Adrenal gland (tissue), 12 donors: ENCODE measurements around the gene RFX7. TPM values are rescaled to one million over a fixed set of nuclear protein-coding genes. Genes with fewer than 3 reads are reported as not detected.
A peak's percentile ranks its signal among the peaks of the same experiment; 100 is the strongest.

Experiments used
- DNase-seq, 7 donors: peaks; one replicate each; pipeline ENCODE4 v3.0.0-alpha.2; 2019 to 2020
- H3K27ac ChIP-seq, 5 donors: fragments of 200-600 bp; sonication (generic) in 4 of 5; 1 replicate in 3 of 5; 2 replicates in 2 of 5; pipeline versions ENCODE4 v1.5.1 to v1.8.0; 2016 to 2020; ENCODE audit warnings: mild to moderate bottlenecking in 1 of 5
- H3K27me3 ChIP-seq: fragments of 200-600 bp; 2 replicates; pipeline ENCODE4 v1.8.0; 2021
- H3K36me3 ChIP-seq, 2 donors: fragments of 200-600 bp; replicated peaks in 1 of 2; 1 replicate in 1 of 2; 2 replicates in 1 of 2; pipeline versions ENCODE4 v1.5.1 to v1.8.0; 2018 to 2022
- H3K4me1 ChIP-seq, 2 donors: fragments of 200-600 bp; replicated peaks in 1 of 2; 1 replicate in 1 of 2; 2 replicates in 1 of 2; pipeline versions ENCODE4 v1.5.1 to v1.8.0; 2018 to 2021
- H3K4me3 ChIP-seq, 4 donors: fragments of 200-600 bp; sonication (generic) in 3 of 4; one replicate each; pipeline ENCODE4 v1.5.1; 2016 to 2018
- H3K9me3 ChIP-seq, 3 donors: fragments of 200-600 bp; sonication (generic) in 1 of 3; replicated peaks in 1 of 3; 1 replicate in 2 of 3; 2 replicates in 1 of 3; pipeline versions ENCODE4 v1.5.1 to v1.8.0; 2016 to 2021
- POLR2A ChIP-seq, 2 donors: fragments of 450-650 bp; IDR thresholded peaks; one replicate each; pipeline ENCODE4 v1.6.1; 2017; ENCODE audit warnings: antibody characterized with exemption in 2 of 2, mild to moderate bottlenecking in 2 of 2, moderate library complexity in 1 of 2
- WGBS, 4 donors: extraction: QIAGEN DNeasy Blood & Tissue Kit in 2 of 4; methylation state at CpG; one replicate each; pipeline versions ENCODE4 v1.1.5 to v1.1.7; 2013 to 2017; 5-methylcytosine and 5-hydroxymethylcytosine counted together
- intact Hi-C, 2 donors: fragments of 100-400 bp; cut with DNase I; formaldehyde crosslinking; loops; one replicate each; pipeline versions ENCODE4 v1.14.1 to v1.15.0; 2022 to 2023
- polyA plus RNA-seq, 3 donors: library from polyadenylated mRNA; stranded (reverse); fragments of 200-250 nt in 2 of 3; fragments of 350-450 nt in 1 of 3; fragmentation: Illumina TruSeq in 1 of 3; extraction: RNeasy Lipid Tissue Mini Kit (QIAGEN cat#74804) in 1 of 3; gene quantifications; one replicate each; pipeline ENCODE4 v1.2.3, GENCODE V29; 2013 to 2014
- total RNA-seq, 9 donors: library from RNA; depleted of rRNA in 4 of 9; stranded (reverse); fragments of >200 nt in 4 of 9; fragments of 120-200 nt in 1 of 9; fragmentation: NEBNext Ultra II Directional in 1 of 9; extraction: Animal tissue kit (Norgen Biotek cat#: 25700) in 1 of 9; gene quantifications; one replicate each; pipeline versions ENCODE4 v1.1.0 to v1.2.4, GENCODE V29; 2013 to 2023
- TF ChIP-seq, protein P1 (sequence below), 6 experiments: fragments of 450-650 bp in 4 of 6; fragments of 200-600 bp in 2 of 6; sonication (generic) in 1 of 6; IDR thresholded peaks; 1 replicate in 5 of 6; 2 replicates in 1 of 6; pipeline versions ENCODE4 v1.5.1 to v1.8.0; 2016 to 2021; ENCODE audit warnings: antibody characterized with exemption in 6 of 6, mild to moderate bottlenecking in 2 of 6, moderate library complexity in 1 of 6
- donor health status: healthy with polysubstance abuse.
- donor health status: Bipolar disorder and iron deficiency.
- donor health status: DM: yes; HTN: yes; CAD: no.
- donor health status: DM: no; HTN: no; CAD: no.
- donor health status: DM: no; HTN: no; CAD: no.
- donor health status: DM: yes; HTN: yes; CAD: no.

Gene RFX7
- total and polyA plus RNA-seq, 12 donors: 3.3 to 51.6 (median 15.9) TPM

DNA sequence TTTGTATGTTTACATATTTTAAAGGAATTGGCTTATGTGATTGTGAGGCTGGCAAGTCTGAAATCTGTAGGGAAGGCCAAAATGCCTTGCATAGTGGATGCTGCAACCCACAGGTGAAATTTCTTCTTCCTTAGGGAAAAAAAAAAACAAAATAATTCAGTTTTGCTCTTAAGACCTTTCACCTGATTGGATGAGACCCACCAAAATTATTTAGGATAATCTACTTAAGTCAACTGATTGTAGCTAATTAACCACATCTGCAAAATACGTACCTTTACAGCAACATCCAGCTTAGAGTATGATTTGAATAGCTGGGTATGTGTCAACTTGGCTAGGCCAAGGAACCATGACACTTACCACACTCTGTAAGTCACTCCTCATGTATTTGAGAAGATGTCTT lies 6.9 kb upstream of the RFX7 start:
- TF ChIP-seq, protein P1, sequence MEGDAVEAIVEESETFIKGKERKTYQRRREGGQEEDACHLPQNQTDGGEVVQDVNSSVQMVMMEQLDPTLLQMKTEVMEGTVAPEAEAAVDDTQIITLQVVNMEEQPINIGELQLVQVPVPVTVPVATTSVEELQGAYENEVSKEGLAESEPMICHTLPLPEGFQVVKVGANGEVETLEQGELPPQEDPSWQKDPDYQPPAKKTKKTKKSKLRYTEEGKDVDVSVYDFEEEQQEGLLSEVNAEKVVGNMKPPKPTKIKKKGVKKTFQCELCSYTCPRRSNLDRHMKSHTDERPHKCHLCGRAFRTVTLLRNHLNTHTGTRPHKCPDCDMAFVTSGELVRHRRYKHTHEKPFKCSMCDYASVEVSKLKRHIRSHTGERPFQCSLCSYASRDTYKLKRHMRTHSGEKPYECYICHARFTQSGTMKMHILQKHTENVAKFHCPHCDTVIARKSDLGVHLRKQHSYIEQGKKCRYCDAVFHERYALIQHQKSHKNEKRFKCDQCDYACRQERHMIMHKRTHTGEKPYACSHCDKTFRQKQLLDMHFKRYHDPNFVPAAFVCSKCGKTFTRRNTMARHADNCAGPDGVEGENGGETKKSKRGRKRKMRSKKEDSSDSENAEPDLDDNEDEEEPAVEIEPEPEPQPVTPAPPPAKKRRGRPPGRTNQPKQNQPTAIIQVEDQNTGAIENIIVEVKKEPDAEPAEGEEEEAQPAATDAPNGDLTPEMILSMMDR (IDR thresholded peaks at IDR 0.05): no peak
- TF ChIP-seq POLR2A (IDR thresholded peaks at IDR 0.05): no peak
- no peaks in the 10 kb centered on the region for H3K27me3 ChIP-seq
- DNase-seq: no peak
- H3K27ac ChIP-seq: no peak overlapping the region
- no peaks in the 10 kb centered on the region for H3K36me3 ChIP-seq
- no peak overlapping the region for H3K4me3 ChIP-seq
- no peaks in the 10 kb centered on the region for H3K9me3 ChIP-seq
- intact Hi-C loops: loop anchor here in 1 of 2 donors (10.0 kb wide), 1 partner anchor 174 kb away; no protein-coding TSS in a partner anchor
- WGBS, 4 donors: 95 to 100% (median 99%) methylated on average over 1 of the region's 1 CpG
- peaks cover 2 to 8% of the 10 kb centered on the region in 2 donors for H3K4me1 ChIP-seq

DNA sequence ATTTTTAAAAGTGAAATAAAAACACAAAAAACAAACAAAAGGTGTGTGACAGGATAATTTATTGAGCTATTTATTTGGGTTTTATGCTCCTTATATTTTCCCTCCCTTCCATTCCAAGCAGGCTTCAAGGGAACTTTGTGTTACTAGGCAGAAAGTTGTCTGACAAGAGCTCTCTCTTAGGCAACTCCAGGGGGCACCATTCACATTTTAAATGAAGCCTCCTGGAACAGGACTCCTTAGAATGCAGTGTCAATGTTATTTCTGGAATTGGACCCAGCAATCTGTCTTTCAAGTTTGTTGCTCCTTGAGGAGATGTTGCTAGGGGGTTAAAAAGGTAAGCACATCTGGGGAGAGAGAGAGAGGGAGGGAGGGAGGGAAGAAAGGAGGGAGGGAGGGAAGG lies 5.4 kb upstream of the RFX7 start:
- H3K4me3 ChIP-seq: no peak overlapping the region
- peak in 4 of 7 donors; percentile 17 to 46 (median 26) for DNase-seq
- H3K4me1 ChIP-seq: peaks cover 14 to 19% of the 10 kb centered on the region in 2 donors
- H3K36me3 ChIP-seq: no peaks in the 10 kb centered on the region
- H3K27ac ChIP-seq: no peak overlapping the region
- intact Hi-C loops: loop anchor here in 1 of 2 donors (5.0 to 10.0 kb wide), 3 partner anchors 116 to 178 kb away; partner anchors contain the start of gene TEX9
- no peaks in the 10 kb centered on the region for H3K27me3 ChIP-seq
- no peaks in the 10 kb centered on the region for H3K9me3 ChIP-seq
- no peak for TF ChIP-seq POLR2A (IDR thresholded peaks at IDR 0.05)
- TF ChIP-seq, protein P1 (IDR thresholded peaks at IDR 0.05): peak; percentile 6 to 46 (median 33)

DNA sequence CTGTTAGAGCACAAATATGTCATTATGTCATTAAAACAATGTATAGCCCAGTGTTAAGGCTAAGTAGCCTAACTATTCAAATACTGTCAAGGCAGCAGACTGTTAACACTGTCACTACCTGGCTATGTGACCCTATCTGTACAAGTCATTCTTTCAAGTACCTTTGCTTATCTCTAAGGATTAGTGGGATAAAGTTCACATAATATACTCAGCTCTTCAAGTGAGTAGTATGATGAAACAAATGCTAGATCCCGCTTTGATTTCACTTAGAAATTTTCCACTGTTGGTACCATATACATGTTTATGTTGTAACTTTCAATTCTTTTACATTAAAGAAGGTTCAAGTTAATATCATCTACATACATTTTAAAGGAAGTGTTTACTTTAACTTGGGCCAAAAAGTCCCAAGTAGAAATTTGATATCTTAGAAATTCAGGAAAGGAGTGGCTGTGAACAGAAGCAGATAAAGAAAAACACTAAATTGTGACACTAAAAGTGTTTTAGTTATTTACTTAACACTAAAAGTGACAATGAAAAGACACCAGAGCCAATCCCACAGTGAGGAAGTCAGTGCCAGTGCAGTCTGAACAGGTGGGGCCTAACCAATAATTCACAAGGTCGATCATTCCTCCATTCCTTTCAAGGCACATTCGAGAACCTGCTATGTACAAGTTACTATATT lies 4.8 kb upstream of the RFX7 start:
- Histone ChIP-seq H3K4me3 (no peak overlapping the region), H3K4me1 (peaks cover 14 to 19% of the 10 kb centered on the region in 2 donors), H3K9me3 (no peaks in the 10 kb centered on the region), H3K27ac (no peak overlapping the region), H3K36me3 (no peaks in the 10 kb centered on the region), H3K27me3 (no peaks in the 10 kb centered on the region)
- DNase-seq: no peak
- intact Hi-C loops: loop anchor here in 1 of 2 donors (5.0 to 10.0 kb wide), 3 partner anchors 116 to 179 kb away; partner anchors contain the start of gene TEX9
- WGBS, 4 donors: 64 to 70% (median 66%) methylated on average over 3 of the region's 3 CpGs
- TF ChIP-seq, protein P1 (IDR thresholded peaks at IDR 0.05): no peak
- no peak for TF ChIP-seq POLR2A (IDR thresholded peaks at IDR 0.05)

DNA sequence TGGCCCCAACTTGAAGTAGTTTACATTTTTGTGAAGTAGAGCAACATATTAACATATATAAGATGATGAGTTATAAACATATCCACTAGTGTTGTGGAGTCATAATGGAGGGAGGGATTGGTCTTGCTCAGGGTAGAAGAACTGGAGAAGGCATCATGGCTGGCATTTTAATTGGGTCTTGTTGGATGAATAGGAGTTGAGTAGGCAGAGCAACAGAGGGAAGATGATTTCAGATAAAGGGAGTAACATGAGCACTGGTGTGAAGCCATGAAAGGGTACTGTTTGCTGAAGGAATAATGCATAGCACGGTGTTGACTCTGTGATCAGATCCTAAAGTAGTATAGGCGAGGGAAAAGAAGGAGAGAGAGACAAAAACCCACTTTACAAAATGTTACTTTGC lies 3.6 kb upstream of the RFX7 start:
- Histone ChIP-seq H3K4me1 (peaks cover 14 to 21% of the 10 kb centered on the region in 2 donors), H3K27ac (no peak overlapping the region), H3K9me3 (no peaks in the 10 kb centered on the region), H3K4me3 (no peak overlapping the region), H3K27me3 (no peaks in the 10 kb centered on the region), H3K36me3 (no peaks in the 10 kb centered on the region)
- intact Hi-C loops: loop anchor here in 1 of 2 donors (5.0 to 10.0 kb wide), 3 partner anchors 118 to 180 kb away; partner anchors contain the start of gene TEX9
- TF ChIP-seq POLR2A (IDR thresholded peaks at IDR 0.05): no peak
- TF ChIP-seq, protein P1 (IDR thresholded peaks at IDR 0.05): no peak
- DNase-seq: no peak
- WGBS, 4 donors: 84 to 99% (median 92%) methylated on average over 2 of the region's 2 CpGs
